GM23248 (cell line): ENCODE results near the gene CMTM8. TPM values are rescaled to one million over a fixed set of nuclear protein-coding genes. Genes with fewer than 3 reads are reported as not detected.

Source experiments
- DNase-seq: peaks from one replicate; pipeline ENCODE4 v3.0.0-alpha.2; 2015
- H2AFZ ChIP-seq: fragments of 200-600 bp; sonication (generic); 2 replicates; pipeline ENCODE4 v1.6.1; 2016; ENCODE audit warnings: antibody characterized with exemption
- H3F3A ChIP-seq: fragments of 200-600 bp; sonication (generic); 2 replicates; pipeline ENCODE4 v1.6.1; 2016; ENCODE audit warnings: mild to moderate bottlenecking, antibody characterized with exemption, mixed run types; ENCODE audit not compliant: insufficient read depth
- H3K27ac ChIP-seq: fragments of 200-600 bp; sonication (generic); 2 replicates; pipeline ENCODE4 v1.5.1; 2016; ENCODE audit warnings: mild to moderate bottlenecking
- H3K27me3 ChIP-seq: fragments of 200-600 bp; sonication (generic); replicated peaks from 2 replicates; pipeline ENCODE4 v1.6.1; 2016; ENCODE audit warnings: mild to moderate bottlenecking; ENCODE audit not compliant: insufficient read depth
- H3K36me3 ChIP-seq: fragments of 200-600 bp; sonication (generic); 2 replicates; pipeline ENCODE4 v1.6.1; 2016; ENCODE audit warnings: low read depth, mild to moderate bottlenecking
- H3K4me1 ChIP-seq: fragments of 200-600 bp; sonication (generic); 2 replicates; pipeline ENCODE4 v1.6.1; 2016; ENCODE audit warnings: mild to moderate bottlenecking; ENCODE audit not compliant: insufficient read depth
- H3K4me2 ChIP-seq: fragments of 200-600 bp; sonication (generic); one replicate; pipeline ENCODE4 v1.6.1; 2016; ENCODE audit warnings: mild to moderate bottlenecking; ENCODE audit not compliant: unreplicated experiment
- H3K4me3 ChIP-seq: fragments of 200-600 bp; sonication (generic); 2 replicates; pipeline ENCODE4 v1.5.1; 2016; ENCODE audit warnings: mild to moderate bottlenecking
- H3K79me2 ChIP-seq: fragments of 200-600 bp; sonication (generic); 2 replicates; pipeline ENCODE4 v1.6.1; 2016; ENCODE audit warnings: mild to moderate bottlenecking; ENCODE audit not compliant: insufficient read depth
- H3K9ac ChIP-seq: fragments of 200-600 bp; sonication (generic); 2 replicates; pipeline ENCODE4 v1.6.1; 2016; ENCODE audit warnings: mild to moderate bottlenecking
- H3K9me2 ChIP-seq: fragments of 200-600 bp; sonication (generic); 2 replicates; pipeline ENCODE4 v1.6.1; 2016; ENCODE audit warnings: mixed run types, mild to moderate bottlenecking, moderate library complexity; ENCODE audit not compliant: insufficient read depth
- H3K9me3 ChIP-seq: fragments of 200-600 bp; sonication (generic); one replicate; pipeline ENCODE4 v1.6.1; 2017; ENCODE audit warnings: low read depth
- H4K20me1 ChIP-seq: fragments of 200-600 bp; sonication (generic); 2 replicates; pipeline ENCODE4 v1.6.0; 2016; ENCODE audit not compliant: insufficient read depth
- EZH2 ChIP-seq: fragments of 200-600 bp; sonication (generic); IDR thresholded peaks from 2 replicates; pipeline ENCODE4 v1.6.1; 2018; ENCODE audit warnings: antibody characterized with exemption, mild to moderate bottlenecking; ENCODE audit not compliant: insufficient read depth, poor library complexity, severe bottlenecking
- EZH2phosphoT487 ChIP-seq: fragments of 200-600 bp; sonication (generic); IDR thresholded peaks from 2 replicates; pipeline ENCODE4 v1.6.1; 2018; ENCODE audit warnings: antibody characterized with exemption, moderate library complexity, mild to moderate bottlenecking, low read depth; ENCODE audit not compliant: insufficient read depth
- WGBS, 2 experiments: methylation state at CpG; one replicate each; pipeline ENCODE4 v1.1.6; 2015 to 2017; ENCODE audit warnings: low lambda C conversion rate in 2 of 2, low coverage in 1 of 2; ENCODE audit errors: missing lambda C conversion rate in 2 of 2; 5-methylcytosine and 5-hydroxymethylcytosine counted together
- in situ Hi-C: fragments of 300-500 bp; cut with MboI; formaldehyde crosslinking; loops from 2 replicates; pipeline ENCODE4 v1.15.0; 2020
- polyA plus RNA-seq: library from polyadenylated mRNA; unstranded; fragments of >200 nt; fragmentation: Nextera tagmentation; extraction: Ambion mirVana; gene quantifications from 2 replicates; pipeline ENCODE4 v1.2.1, GENCODE V29; 2016
- total RNA-seq: library from RNA; depleted of rRNA; stranded (reverse); fragments of >200 nt; shearing (Covaris generic); gene quantifications from 2 replicates; pipeline ENCODE4 v1.2.3, GENCODE V29; 2014

The CMTM8 gene
- total and polyA plus RNA-seq, 2 experiments from 2014 or later = not detected

GRCh38 chr3:32403663-32404062, 165.2 kb downstream of the CMTM8 start:
- Histone ChIP-seq H3K9me2 (no peaks in the 10 kb centered on the region), H2AFZ (no peak overlapping the region), H3K4me1 (peaks cover 5% of the 10 kb centered on the region), H3K4me2 (no peak overlapping the region), H3F3A (peaks cover 5% of the 10 kb centered on the region; the same call in 1 of the 2 replicates), H3K4me3 (no peak overlapping the region), H3K27ac (no peak overlapping the region), H3K79me2 (peaks cover 24% of the 10 kb centered on the region), H3K36me3 (no peaks in the 10 kb centered on the region), H3K9me3 (no peaks in the 10 kb centered on the region), H3K9ac (no peak overlapping the region), H4K20me1 (no peaks in the 10 kb centered on the region), H3K27me3 (no peaks in the 10 kb centered on the region)
- WGBS, 2 experiments = 92% methylated on average over 3 of the region's 3 CpGs
- TF ChIP-seq EZH2phosphoT487 (no peak), EZH2 (no peak)
- DNase-seq = no peak
- in situ Hi-C loops = no loop called here

DNA sequence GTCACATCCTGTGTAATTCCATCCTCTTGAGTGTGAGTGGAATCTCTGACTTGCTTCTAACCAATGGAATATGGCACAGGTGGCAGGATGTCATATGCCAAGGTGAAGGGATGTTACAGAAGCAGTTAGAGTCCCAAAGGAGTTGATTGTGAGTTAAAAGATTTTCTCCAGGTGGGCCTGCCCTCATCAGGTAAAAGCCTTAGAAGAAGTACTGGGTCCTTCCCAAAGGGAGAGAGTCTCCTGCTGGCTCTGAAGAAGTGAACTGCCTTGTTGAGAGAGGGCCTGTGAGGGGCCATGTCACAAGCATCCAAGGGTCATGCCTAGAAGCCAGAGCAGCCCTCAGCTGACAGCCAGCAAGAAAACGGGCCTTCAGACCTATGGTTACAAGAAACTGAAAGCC, 166.2 kb downstream of the CMTM8 start:
- peaks cover 19% of the 10 kb centered on the region for H3K79me2 ChIP-seq
- 81 to 89% methylated on average over 1 of the region's 1 CpG for WGBS, 2 experiments

DNA sequence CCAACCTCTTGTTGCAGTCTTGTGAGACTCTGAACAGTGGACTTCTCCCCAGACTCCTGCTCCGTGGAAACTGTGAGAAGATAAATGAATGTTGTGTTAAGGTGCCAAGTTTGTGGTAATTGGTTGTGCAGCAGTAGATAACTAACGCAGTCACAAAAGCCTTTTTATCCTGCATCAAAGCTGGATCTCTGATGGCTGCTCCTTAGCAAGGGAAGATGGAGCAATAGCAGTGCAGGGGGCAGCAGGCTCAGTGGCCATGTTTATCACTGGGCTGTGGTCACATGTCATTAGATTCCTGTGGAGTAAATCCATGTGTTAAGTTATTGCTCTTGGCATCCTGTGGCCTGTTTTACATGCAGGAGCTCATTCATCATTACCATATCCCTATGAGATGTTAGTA, 166.7 kb downstream of the CMTM8 start:
- 33 to 39% methylated on average over 2 of the region's 2 CpGs for WGBS, 2 experiments
- no peak overlapping the region for H3K9ac ChIP-seq
- H3K79me2 ChIP-seq = peaks cover 19% of the 10 kb centered on the region
- no peak overlapping the region for H3K27ac ChIP-seq
- H4K20me1 ChIP-seq = no peaks in the 10 kb centered on the region
- H3K36me3 ChIP-seq = no peaks in the 10 kb centered on the region
- TF ChIP-seq EZH2phosphoT487 (no peak), EZH2 (no peak)
- no peak overlapping the region for H2AFZ ChIP-seq
- in situ Hi-C loops = no loop called here
- no peaks in the 10 kb centered on the region for H3K9me2 ChIP-seq
- H3K4me1 ChIP-seq = peaks cover 5% of the 10 kb centered on the region
- no peak overlapping the region for H3K4me2 ChIP-seq
- H3K9me3 ChIP-seq = no peaks in the 10 kb centered on the region
- H3K4me3 ChIP-seq = no peak overlapping the region
- DNase-seq = no peak
- no peaks in the 10 kb centered on the region for H3K27me3 ChIP-seq
- H3F3A ChIP-seq = peaks cover 5% of the 10 kb centered on the region; the same call in 1 of the 2 replicates

More for the DNA sequence above, 166.2 kb downstream of the CMTM8 start:
- no peaks in the 10 kb centered on the region for H3K27me3 ChIP-seq
- H3K9me2 ChIP-seq = no peaks in the 10 kb centered on the region
- no peaks in the 10 kb centered on the region for H4K20me1 ChIP-seq
- H3K36me3 ChIP-seq = no peaks in the 10 kb centered on the region
- no peak overlapping the region for H3K4me2 ChIP-seq
- peaks cover 5% of the 10 kb centered on the region; the same call in 1 of the 2 replicates for H3F3A ChIP-seq
- no peak overlapping the region for H3K27ac ChIP-seq
- H3K4me1 ChIP-seq = peaks cover 5% of the 10 kb centered on the region
- no peak overlapping the region for H3K9ac ChIP-seq
- H3K9me3 ChIP-seq = no peaks in the 10 kb centered on the region
- DNase-seq = no peak
- no peak overlapping the region for H3K4me3 ChIP-seq
- TF ChIP-seq EZH2 = no peak
- no peak overlapping the region for H2AFZ ChIP-seq
- in situ Hi-C loops = no loop called here

GRCh38 chr3:32405711-32406323, 167.3 kb downstream of the CMTM8 start:
- no peak overlapping the region for H3K4me2 ChIP-seq
- H2AFZ ChIP-seq = no peak overlapping the region
- no peak overlapping the region for H3K4me3 ChIP-seq
- H3K27me3 ChIP-seq = no peaks in the 10 kb centered on the region
- H3F3A ChIP-seq = peaks cover 4% of the 10 kb centered on the region; the same call in 1 of the 2 replicates
- no peaks in the 10 kb centered on the region for H4K20me1 ChIP-seq
- TF ChIP-seq EZH2phosphoT487 = no peak
- TF ChIP-seq EZH2 = no peak
- H3K4me1 ChIP-seq = peaks cover 5% of the 10 kb centered on the region
- 89 to 90% methylated on average over 7 of the region's 7 CpGs for WGBS, 2 experiments
- no peak overlapping the region for H3K9ac ChIP-seq
- peaks cover 14% of the 10 kb centered on the region; the same call in 1 of the 2 replicates for H3K79me2 ChIP-seq
- H3K27ac ChIP-seq = no peak overlapping the region
- DNase-seq = no peak
- H3K36me3 ChIP-seq = no peaks in the 10 kb centered on the region
- in situ Hi-C loops = no loop called here
- no peaks in the 10 kb centered on the region for H3K9me3 ChIP-seq
- no peaks in the 10 kb centered on the region for H3K9me2 ChIP-seq
